H1 (cell line): Measurements from ENCODE around the gene SEL1L2. TPM values are rescaled to one million over a fixed set of nuclear protein-coding genes. Genes with fewer than 3 reads are reported as not detected.

Source experiments
- ATF2 ChIP-seq: IDR thresholded peaks from 2 replicates; pipeline ENCODE4 v1.6.1; 2012; ENCODE audit warnings: low read length, inconsistent platforms
- CHD7 ChIP-seq: fragments of 300-600 bp; sonication (generic); IDR thresholded peaks from 2 replicates; pipeline ENCODE4 v1.7.1; 2012; ENCODE audit warnings: low read length, moderate library complexity, mild to moderate bottlenecking, inconsistent platforms; ENCODE audit not compliant: insufficient replicate concordance
- SIX5 ChIP-seq: IDR thresholded peaks from 2 replicates; pipeline ENCODE4 v1.6.1; 2011; ENCODE audit warnings: mild to moderate bottlenecking, low read depth, low read length
- polyA plus RNA-seq, 7 experiments: library from polyadenylated mRNA; depleted of rRNA in 3 of 7; stranded (reverse) in 5 of 7; unstranded in 2 of 7; fragments of >200 nt in 5 of 7; fragments of 200-250 nt in 2 of 7; gene quantifications; 1 replicate in 5 of 7; 2 replicates in 1 of 7; 4 replicates in 1 of 7; pipeline versions ENCODE4 v1.2.1 to v1.2.3, GENCODE V29; 2011 to 2013; ENCODE audit warnings: missing spikeins in 2 of 7, mixed read lengths in 2 of 7
- total RNA-seq: library from RNA; stranded (reverse); fragmentation: NEBNext Ultra II Directional; extraction: Animal tissue kit (Norgen Biotek cat#: 25700); gene quantifications from 2 replicates; pipeline ENCODE4 v1.2.1, GENCODE V29; 2021

The SEL1L2 gene
- total and polyA plus RNA-seq, 2 of the 8 experiments (the other 6 are each of a cell fraction or from before 2014, with no cell fraction given) = not detected

GRCh38 chr20:13865156-13865555 lies 125.3 kb downstream of the SEL1L2 start (continued):
- TF ChIP-seq CHD7 = no peak
- no peak for TF ChIP-seq SIX5
- TF ChIP-seq ATF2 = no peak
